HG03571 (cell line): Measurements from ENCODE around the gene SYNPO2L.
A peak's percentile ranks its signal among the peaks of the same experiment; 100 is the strongest.

Experiments
- ATAC-seq: cut with Tn5 transposase; IDR thresholded peaks from one replicate; pipeline ENCODE4 v1.9.1; 2021; ENCODE audit not compliant: unreplicated experiment

The SYNPO2L gene

DNA sequence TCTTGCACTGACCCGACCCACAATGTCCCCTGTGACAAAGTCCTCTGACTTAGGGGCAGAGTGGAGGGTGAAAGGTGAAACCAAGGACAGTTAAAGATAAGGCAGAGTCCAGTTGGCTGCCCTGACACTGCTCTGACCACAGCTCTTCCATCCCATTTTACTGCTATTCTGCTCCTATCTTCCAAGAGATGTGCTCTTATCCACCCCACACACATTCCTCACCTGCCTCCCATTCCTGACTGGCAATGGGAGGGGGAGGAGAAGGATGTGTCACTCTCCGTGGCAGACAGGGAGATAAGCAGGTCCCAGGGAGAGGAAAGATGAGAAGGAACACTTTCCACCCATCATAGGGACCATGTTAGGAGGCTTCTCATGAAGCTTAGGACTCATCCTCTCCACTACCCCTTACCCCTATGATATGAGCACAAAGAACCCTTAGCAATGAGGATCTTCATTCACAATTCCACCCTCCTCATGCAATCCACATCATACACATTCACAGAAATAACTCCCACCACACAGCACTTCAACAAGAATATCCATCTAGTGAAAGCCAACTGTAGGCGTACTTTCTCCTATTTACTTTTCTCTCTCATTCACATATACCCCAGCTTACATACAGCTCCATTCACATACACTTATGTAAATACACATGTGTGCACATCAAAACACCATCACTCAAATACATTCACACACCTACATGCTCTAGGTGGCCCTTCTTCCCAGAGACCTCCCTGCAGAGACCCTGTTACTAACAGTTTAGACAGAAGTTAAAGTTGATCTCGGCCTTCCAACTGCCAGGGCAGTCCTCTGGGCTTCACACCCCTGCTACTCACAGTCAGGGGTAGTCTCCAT lies 6.6 kb downstream of the SYNPO2L start:
- ATAC-seq = no peak

DNA sequence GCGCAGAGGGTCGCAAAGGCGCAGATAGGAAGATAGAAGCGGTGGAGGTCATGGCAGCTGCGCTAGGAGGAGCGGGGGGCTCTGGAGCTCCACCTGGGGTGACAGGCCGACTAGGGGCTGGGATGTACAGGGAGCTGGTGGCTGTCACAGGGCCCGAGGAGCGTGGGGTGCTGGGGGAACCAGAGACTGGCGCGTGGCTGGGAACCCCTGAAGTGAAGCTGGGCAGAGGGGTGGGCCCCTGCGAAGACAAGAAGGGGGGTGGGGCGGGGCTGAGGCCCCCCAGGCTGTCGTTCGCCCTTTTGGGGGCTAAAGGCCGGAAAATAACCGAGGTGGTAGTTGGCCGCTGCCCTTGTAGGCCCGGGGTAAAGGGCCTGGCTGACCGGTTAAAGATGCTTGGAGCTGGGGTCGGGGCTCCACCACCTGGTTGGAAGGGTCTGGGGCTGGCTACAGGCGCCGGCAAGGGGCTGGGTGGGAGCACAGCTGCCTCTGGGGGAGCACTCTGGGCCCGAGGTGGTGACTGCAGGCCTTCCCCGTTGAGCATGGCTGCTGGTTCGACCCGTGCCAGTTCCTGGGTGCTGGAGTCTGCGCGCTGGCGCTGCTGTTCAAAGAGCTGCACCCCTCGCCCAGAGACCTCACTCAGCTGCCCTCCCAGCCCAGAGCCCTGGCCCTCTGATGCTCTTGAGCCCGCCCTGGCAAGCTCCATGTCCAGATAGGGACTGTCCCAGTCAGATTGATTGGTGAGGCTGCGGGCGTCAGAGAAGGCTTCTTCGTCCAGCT lies 7.8 kb downstream of the SYNPO2L start:
- ATAC-seq = no peak

DNA sequence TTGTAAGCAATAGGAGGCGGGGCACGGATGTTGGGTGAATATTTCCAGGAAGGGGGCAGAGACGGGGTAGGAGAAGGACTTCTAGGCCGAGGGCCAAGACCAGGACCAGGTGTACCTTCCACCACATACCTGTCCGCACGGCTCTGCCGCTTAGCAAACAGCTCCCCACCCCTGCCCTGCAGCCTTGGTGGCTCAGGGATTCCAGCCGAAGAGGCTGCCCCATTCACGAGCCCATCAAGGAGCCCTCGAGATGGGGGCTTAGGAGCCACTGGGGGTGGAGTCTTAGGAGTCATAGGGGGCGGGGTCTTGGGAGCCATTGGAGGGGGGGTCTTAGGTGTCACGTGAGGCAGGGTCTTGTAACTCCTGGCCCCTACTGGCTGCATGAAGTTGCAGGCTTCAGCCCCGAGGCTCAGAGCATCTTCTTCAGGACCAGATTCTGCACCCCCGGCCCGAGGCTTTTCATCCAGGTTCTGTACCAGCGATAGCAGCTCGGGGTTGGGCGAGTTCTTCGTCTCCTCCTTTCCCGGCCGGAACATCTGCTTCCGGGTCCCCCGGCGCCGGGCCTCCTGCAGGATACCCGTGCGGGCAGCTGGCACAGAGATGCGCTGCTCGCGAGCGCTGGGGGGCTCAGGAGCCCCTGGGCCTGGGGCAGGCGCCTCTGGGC lies 8.5 kb downstream of the SYNPO2L start:
- no peak for ATAC-seq

DNA sequence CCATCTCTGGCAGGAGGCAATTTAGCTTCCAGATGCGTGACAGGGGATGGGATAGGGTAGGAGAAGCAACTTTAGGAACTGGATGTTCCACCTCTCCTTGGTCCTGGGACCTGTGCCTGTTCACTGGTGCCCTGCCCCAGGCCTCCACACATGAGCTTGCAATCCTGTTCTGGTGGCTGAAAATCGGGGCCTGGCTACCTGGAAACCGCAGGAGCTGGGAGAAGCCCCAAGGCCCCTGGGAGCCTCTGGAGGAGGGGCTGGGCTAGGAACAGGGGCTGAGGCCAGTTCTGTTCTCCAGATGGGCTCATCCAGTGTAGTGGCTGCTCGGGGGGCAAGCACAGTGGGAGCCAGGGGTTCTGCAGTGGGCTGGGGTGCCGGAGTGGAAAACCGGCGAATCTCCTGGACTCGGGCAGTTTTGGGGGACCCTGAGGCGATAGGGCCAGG lies 9.2 kb downstream of the SYNPO2L start:
- no peak for ATAC-seq

DNA sequence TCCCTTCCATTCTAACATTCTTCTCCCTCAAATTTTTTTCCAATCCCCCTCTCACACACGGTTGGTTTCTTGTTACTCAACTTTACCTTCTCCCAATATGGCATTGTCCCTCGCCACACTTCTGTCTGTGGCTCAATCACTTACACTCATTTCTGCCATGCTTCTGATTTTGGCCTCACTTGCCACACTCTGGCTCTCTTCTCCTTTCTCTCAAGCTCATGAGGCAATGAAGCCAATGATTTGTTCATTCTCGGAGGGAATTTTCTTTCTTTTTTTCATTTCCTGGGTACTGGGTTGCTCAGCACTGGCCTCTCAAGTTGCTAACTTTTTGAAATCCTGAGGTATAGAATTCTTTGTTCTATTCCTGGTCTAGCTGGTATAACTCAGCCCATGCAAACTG lies 10.6 kb downstream of the SYNPO2L start:
- ATAC-seq = no peak

DNA sequence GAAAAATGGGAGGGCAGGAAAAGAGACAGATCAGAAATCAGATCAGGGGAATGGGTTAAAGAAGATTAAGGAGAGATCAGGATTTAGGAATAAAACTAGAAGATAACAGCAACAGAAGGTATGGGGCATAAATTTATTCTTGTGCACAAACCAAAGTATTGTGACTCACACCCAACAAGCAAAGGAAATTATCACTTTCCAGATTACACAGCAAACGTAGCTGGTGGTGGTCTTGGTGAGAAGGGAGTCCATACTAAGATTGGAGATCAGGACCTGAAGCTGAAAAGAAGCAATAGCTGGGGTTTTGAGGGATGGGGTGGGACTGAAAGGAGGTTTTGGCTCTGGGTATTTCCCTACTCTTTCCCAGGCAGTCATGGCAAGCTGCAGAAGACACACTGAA lies 11.1 kb downstream of the SYNPO2L start:
- ATAC-seq = no peak

DNA sequence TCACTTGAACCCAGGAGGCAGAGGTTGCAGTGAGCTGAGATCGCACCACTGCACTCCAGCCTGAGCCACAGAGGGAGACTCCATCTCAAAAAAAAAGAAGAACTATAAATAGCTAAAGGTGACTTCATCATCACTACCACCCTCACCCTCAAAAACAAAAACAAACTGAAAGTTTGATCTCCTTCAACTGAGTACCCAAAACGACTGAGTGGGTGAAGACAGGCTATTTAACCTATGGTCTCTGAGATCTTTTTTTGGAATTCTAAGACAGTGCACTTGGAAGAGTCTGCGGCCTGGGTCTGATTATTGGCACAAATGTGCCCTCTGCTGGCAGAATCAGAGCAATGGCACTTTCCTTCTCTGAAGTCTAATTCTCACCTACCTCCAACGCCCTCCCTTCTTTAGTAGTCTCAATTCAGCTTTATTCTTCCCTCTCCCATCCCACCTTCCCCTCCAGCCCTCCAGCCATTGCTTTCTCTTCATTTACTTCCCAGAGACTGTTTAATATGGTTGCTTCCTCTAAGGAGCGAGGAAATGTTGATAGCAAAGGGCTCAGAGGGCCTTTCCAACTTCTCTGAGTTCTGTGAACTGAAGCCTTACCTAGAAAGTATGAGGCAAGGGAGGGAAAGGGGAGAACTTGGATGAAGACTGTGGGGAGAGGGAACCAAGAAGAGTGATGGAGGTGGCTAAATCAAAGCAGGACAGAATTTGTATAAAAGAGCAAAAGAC lies 11.7 kb downstream of the SYNPO2L start:
- ATAC-seq = no peak

DNA sequence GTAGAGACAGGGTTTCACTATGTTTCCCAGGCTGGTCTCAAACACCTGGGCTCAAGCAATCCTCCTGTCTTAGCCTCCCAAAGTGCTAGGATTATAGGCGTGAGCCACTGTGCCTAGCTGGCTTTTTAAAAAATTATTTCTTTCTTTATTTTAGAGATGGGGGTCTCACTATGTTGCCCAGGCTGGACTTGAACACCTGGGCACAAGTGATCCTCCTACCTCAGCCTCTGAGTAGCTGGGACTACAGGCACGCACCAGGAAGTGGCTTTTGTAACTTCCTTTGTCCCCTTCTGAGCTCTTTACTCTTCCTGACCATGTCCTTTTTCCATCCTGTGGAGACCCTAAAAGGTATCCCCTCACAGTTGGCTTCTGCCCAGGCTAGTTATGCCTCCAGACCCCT lies 12.5 kb downstream of the SYNPO2L start:
- no peak for ATAC-seq

DNA sequence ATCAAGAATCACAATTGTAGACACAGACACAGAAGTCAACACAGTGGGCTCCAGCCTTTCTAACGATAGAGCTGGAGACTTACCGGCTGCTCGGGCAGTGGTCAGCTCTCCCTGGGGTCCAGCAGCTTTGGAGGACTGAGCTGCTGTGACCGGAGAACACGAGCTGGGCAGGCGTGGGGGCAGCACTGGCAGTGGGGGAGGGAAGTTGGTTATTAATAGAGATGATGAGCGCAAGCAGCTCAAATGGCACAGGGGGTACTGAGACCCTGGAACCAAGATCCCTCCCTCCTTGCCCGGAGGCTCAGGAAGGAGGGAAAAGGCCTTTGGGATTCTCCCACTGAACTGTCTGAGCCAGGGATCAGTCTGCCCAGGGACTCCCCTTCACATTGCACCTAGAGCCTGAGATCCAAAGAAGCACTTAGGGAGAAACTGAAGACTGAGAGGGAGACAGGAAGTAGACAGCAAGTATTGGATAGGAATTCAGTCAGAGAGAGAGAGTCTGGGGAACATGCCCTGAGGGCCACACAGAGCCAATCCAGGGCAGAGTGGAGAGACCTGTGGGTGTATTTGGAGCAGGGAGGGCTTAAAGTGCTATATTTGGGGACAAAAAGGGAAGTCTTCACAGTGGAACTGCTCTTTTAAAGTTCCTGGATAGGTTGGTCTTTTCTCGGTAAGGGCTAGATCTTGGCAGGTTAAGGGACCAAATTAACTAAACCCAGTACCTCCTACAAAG lies 14.3 kb downstream of the SYNPO2L start, which contains the start of gene MYOZ1:
TSS of gene MYOZ1 (minus strand) at position 147 of the 733 bp plus-strand sequence. CDS start 1,457 bp downstream, outside the sequence.
- no peak for ATAC-seq

DNA sequence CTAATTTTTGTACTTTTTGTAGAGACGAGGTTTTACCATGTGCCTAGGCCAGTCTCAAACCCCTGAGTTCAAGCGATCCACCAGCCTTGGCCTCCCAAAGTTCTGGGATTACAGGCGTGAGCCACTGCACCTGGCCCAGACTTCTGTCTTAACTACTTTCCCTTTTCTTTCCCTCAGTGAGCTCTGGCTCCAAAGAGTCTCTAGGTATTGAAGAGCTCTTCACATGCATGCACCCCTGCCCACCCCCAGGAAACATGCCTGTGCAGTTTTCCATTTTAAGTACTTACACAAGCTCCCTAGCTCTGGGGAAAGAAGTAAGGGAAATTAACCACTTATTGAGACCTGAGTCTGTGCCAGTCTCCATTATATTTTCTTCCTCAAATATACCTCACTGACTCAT lies 16.5 kb downstream of the SYNPO2L start:
- no peak for ATAC-seq

DNA sequence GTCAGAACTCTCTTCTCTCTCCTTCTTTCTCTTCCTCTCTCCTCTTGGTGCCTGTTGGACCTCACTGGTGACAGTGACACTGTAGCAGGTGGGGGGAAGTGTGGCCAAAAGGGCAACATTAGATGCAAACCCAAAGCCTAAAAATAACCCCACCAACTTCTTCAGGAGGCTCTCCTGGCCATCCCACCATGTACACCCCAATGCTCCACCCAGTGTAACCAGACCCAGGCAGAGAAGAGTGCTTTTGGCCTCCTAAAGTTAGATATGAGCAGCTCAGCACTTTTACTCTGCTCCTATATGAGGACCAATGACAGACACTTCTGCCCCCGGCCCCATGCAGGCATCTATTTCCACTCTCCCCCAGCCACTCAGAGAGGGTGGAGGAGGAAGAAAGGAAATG lies 20.0 kb downstream of the SYNPO2L start:
- ATAC-seq = no peak

DNA sequence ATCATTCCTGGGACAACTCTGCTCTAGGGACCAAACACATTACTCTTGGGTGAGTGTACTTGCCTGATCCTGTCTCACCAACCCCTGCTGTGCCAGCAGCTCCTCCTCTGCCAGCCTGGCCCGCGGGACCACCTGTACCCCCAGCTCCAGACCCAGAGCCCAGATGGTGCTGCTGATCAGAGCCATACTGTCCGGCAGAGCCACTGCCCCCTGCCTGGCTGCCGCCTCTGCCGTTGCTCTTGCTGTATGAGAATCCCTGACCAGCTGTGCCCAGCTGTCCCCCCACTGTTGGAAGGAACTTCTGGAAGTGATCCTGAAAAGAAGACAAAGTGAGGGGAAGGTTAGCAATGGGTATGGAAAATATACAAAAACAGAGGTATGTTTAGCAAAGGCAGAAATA lies 21.4 kb downstream of the SYNPO2L start:
- ATAC-seq = no peak

DNA sequence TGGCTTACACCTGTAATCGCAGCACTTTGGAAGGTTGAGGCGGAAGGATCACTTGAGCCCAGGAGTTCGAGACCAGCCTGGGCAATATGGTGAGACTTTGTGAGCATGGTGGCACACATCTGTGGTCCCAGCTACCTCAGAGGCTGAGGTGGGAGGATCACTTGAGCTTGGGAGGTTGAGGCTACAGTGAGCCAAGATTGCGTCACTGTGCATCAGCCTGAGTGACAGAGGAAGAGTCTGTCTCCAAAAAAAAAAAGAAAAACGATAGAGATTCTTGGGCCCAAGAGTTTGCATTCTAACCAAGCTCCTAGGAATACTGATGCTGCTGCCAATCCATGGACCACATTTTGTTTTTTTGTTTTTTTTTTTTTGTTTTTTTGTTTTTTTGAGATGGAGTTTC lies 26.7 kb downstream of the SYNPO2L start:
- no peak for ATAC-seq

DNA sequence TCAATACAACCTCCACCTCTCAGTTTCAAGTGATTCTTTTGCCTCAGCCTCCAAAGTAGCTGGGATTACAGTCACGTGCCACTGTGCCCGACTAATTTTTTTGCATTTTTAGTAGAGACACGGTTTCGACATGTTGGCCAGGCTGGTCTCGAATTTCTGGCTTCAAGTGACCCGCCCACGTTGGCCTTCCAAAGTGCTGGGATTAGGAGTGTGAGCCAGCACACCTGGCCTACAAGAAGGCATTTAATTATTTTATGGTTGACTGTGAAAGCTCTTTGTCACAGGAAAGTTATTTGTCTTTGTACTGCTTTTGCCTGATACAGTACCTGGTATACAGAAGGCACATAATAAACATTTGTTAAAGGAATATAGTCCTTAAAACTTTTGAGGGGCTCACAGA lies 27.4 kb downstream of the SYNPO2L start:
- no peak for ATAC-seq

DNA sequence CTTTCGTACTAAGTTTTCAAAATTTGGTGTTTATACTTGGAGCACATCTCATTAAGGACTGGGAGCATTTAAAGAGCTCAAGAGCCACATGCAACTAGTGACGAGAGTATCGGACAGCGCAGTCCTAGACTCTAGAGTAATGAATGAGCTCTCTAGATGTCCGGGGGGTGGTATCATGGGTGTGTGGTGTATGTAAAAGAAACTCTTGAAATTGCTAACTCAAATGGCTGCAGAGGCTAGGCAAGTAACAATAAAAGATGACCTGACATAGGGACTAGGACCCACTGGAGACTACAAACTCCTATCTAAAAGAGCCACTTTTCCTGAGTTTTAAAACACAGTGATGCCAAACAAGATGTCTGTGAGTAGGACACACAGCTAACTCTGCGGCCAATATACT lies 28.5 kb downstream of the SYNPO2L start:
- no peak for ATAC-seq

DNA sequence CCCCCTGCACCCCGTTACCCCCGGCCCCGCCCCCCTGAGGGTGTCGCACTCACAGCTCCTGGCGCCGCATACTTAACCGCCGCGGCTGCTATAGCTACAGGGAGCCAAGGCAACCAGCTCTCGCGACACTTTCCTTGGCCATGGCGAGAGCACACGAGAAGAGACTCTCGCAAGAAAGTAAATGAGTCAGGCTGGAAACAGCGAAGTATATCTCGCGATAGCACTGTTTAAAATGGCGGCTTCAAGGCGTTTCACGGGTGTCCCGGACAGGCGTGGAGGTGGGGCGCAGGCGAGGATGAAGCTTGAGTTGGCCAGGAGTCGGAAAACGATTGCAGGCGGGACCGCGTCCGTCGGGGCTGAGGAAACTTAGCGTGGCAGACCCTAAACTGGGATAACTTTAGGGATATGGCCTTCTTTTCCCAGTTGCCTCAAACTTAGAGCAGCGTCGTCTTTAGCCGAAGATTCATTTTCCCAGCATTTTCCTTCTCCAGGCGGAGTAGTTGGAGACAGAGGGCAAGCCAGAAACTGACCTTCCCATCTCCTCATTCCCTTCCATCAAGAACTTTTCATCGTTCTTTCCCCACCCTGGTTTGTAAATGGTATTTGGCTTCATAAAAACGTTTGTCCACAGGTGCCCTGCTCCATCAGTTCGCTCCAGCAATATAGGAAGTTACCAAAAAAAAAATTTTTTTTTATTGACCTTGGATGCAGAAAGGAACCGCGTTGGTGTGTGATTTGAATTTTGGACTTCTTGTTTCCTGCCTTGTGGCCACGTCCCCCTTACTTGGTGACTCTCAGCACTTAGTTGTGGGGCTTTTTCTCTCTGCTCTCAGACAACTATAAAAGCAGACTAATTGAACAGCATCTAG lies 29.7 kb downstream of the SYNPO2L start:
- peak; percentile 98 for ATAC-seq

DNA sequence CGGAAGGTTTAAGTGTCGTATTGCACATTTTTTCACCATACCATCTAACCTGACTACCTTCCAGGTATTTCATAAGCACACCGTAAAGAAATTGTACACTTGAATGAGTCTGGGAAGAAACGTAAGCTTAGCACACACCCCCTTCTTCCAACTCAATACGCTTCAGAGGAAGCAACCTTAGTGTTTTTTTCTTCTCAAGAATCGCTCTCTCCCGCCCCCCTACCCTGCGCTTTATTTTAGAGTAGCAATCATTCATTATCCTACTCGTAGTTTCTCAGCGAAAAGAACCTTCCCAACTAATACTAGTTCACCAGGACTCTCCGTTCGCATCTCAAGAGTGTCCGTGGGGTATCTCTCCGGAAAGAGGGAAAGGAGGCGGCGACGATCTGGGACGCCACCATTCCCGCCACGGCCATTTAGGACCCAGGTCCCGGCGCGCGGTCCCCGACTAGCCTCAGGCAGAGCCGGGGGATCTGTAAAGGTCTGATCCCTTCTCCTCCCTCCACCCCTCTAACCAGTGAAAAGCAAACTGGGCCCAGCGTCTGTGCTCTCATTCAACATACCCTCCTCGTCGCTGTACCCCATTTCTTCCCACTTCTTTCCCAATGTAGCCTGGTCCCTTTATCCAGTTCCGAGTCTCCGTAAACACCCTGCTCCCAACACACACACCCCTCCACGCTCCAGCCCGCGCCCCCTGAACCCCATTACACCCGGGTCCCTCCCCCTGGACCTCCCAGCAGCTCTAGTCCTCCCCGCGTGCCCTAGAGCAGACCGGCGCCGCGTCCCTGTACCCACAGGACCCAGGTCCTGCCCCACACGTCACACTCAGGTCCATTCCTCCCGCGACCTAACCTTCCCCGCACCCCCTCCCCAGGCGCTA lies 30.6 kb downstream of the SYNPO2L start:
- peak; percentile 28 for ATAC-seq

DNA sequence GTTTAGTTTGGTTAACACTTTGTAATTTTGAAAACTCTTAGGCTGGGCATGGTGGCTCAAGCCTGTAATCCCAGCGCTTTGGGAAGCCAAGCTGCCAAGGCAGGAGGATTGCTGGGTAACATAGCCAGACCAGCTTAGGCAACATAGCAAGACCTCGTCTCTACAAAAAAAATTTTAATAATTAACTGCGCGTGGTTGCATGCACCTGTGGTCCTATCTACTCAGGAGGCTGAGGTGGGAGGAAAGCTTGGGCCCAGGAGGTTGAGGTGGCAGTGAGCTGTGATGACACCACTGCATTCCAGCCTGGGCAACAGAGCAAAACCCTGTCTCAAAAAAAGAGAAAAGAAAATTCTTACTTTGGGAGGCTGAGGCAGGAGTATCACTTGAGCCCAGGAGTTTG lies 32.8 kb downstream of the SYNPO2L start:
- ATAC-seq = no peak
